K562 (cell line): ENCODE measurements around the gene HSPB1. TPM values are rescaled to one million over a fixed set of nuclear protein-coding genes. Genes with fewer than 3 reads are reported as not detected.

Experiments
- ATAC-seq: fragments of 200-7000 bp; cut with Tn5 transposase; 3 replicates; pipeline ENCODE4 v1.9.1; 2020; ENCODE audit warnings: moderate library complexity
- BruUV-seq: library from RNA; stranded (reverse); fragments of 400-500 nt; replicated peaks from 2 replicates; lab custom pipeline; 2021; lab: Mats Ljungman, UMichigan
- CTCF ChIA-PET: fragments of 300-600 bp; formaldehyde crosslinking; extraction: SDS; loops from one replicate; lab custom pipeline; 2021; ENCODE audit warnings: low intra/inter-chr PET ratio; lab: Yijun Ruan, JAX
- POLR2A ChIA-PET: fragments of 300-600, 350-650 bp; sonication (Branson Sonifier 250); formaldehyde crosslinking; extraction: SDS; loops from one replicate; lab custom pipeline; 2021; ENCODE audit warnings: antibody characterized with exemption, inconsistent platforms; lab: Yijun Ruan, JAX
- DNase-seq, 4 experiments: peaks; one replicate each; pipeline versions ENCODE4 v3.0.0 to v3.0.0-alpha.2; 2011 to 2018; ENCODE audit warnings: low spot score in 3 of 4, mixed read lengths in 3 of 4; ENCODE audit errors: extremely low read depth in 1 of 4
- FAIRE-seq: peaks from 2 replicates; lab custom pipeline; 2011; peaks lifted over from hg19 to GRCh38; lab: Jason Lieb, UNC
- H2AFZ ChIP-seq: 2 replicates; pipeline ENCODE4 v1.6.0; 2011; ENCODE audit warnings: low read depth, low read length, control low read depth, inconsistent platforms
- H3K27ac ChIP-seq: fragments of 200-600 bp; 3 replicates; pipeline ENCODE4 v1.8.0; 2011; ENCODE audit warnings: low read depth, mild to moderate bottlenecking, control low read depth, inconsistent platforms, low read length, moderate library complexity, mixed read lengths; ENCODE audit errors: extremely low read depth
- H3K27me3 ChIP-seq, 2 experiments: fragments of 300-600 bp in 1 of 2; 2 replicates in 1 of 2; 3 replicates in 1 of 2; pipeline versions ENCODE4 v1.6.0 to v1.8.0; 2011; ENCODE audit warnings: inconsistent platforms in 2 of 2, low read length in 2 of 2, mild to moderate bottlenecking in 1 of 2, mixed read lengths in 1 of 2, moderate library complexity in 1 of 2; ENCODE audit not compliant: control insufficient read depth in 2 of 2, insufficient read depth in 2 of 2
- H3K36me3 ChIP-seq: fragments of 300-600 bp; 3 replicates; pipeline ENCODE4 v1.8.0; 2011; ENCODE audit warnings: mild to moderate bottlenecking, low read length, inconsistent platforms; ENCODE audit not compliant: control insufficient read depth, insufficient read depth
- H3K4me1 ChIP-seq, 2 experiments: fragments of 200-600 bp in 1 of 2; replicated peaks in 1 of 2; 2 replicates in 1 of 2; 3 replicates in 1 of 2; pipeline versions ENCODE4 v1.5.1 to v1.8.0; 2011; ENCODE audit warnings: inconsistent platforms in 2 of 2, low read length in 2 of 2, mild to moderate bottlenecking in 1 of 2, mixed read lengths in 1 of 2, moderate library complexity in 1 of 2; ENCODE audit not compliant: control insufficient read depth in 2 of 2, insufficient read depth in 2 of 2
- H3K4me2 ChIP-seq: 2 replicates; pipeline ENCODE4 v1.6.1; 2011; ENCODE audit warnings: low read length, control low read depth, inconsistent platforms, mixed read lengths; ENCODE audit not compliant: insufficient read depth
- H3K4me3 ChIP-seq: fragments of 200-600 bp; sonication (generic), shearing (Covaris generic); 2 replicates; pipeline ENCODE4 v1.5.1; 2016; ENCODE audit warnings: control low read depth, inconsistent platforms
- H3K79me2 ChIP-seq: fragments of 200-600 bp; 3 replicates; pipeline ENCODE4 v1.8.0; 2011; ENCODE audit warnings: low read length, inconsistent platforms; ENCODE audit not compliant: control insufficient read depth, insufficient read depth
- H3K9ac ChIP-seq, 2 experiments: 2 replicates each; pipeline versions ENCODE4 v1.6.0 to v1.6.1; 2011; ENCODE audit warnings: low read depth in 2 of 2, low read length in 2 of 2, control low read depth in 1 of 2, inconsistent platforms in 1 of 2, mild to moderate bottlenecking in 1 of 2, mixed read lengths in 1 of 2; ENCODE audit not compliant: insufficient read depth in 1 of 2
- H3K9me1 ChIP-seq: one replicate; pipeline ENCODE4 v1.6.0; 2011; ENCODE audit warnings: inconsistent platforms, mild to moderate bottlenecking, low read length, moderate library complexity; ENCODE audit not compliant: control insufficient read depth, insufficient read depth
- H3K9me3 ChIP-seq: replicated peaks from 2 replicates; pipeline ENCODE4 v1.5.1; 2011; ENCODE audit warnings: low read depth, low read length, inconsistent platforms; ENCODE audit not compliant: control insufficient read depth, insufficient read depth
- H4K20me1 ChIP-seq: replicated peaks from 2 replicates; pipeline ENCODE4 v1.6.1; 2011; ENCODE audit warnings: low read length, inconsistent platforms, mixed read lengths; ENCODE audit not compliant: control insufficient read depth, insufficient read depth
- ARID4B ChIP-seq: sonication (generic); formaldehyde crosslinking; IDR thresholded peaks from 2 replicates; pipeline ENCODE4 v1.8.0; 2022; ENCODE audit warnings: mild to moderate bottlenecking, missing genetic modification reagents
- CHD1 ChIP-seq: fragments of 200-600 bp; sonication (generic); IDR thresholded peaks from one replicate; pipeline ENCODE4 v1.6.1; 2012; ENCODE audit warnings: mild to moderate bottlenecking, moderate library complexity, low read length, inconsistent platforms
- CTBP1 ChIP-seq: fragments of 450-650 bp; IDR thresholded peaks from 2 replicates; pipeline ENCODE4 v1.6.1; 2016; ENCODE audit warnings: borderline replicate concordance
- EGR1 ChIP-seq: fragments of 450-650 bp; conservative IDR thresholded peaks from 2 replicates; pipeline ENCODE4 v1.6.1; 2017; ENCODE audit warnings: mild to moderate bottlenecking
- GTF3C2 ChIP-seq: IDR thresholded peaks from 3 replicates; pipeline ENCODE4 v1.6.1; 2011; ENCODE audit warnings: borderline replicate concordance, mild to moderate bottlenecking, moderate library complexity; ENCODE audit not compliant: insufficient read length; ENCODE audit errors: extremely low read depth
- KLF10 ChIP-seq: fragments of 250-450 bp; sonication (Bioruptor Pico); IDR thresholded peaks from 2 replicates; pipeline ENCODE4 v1.6.1; 2021; ENCODE audit warnings: matching md5 sums
- MTF1 ChIP-seq: fragments of 250-450 bp; sonication (Bioruptor Pico); IDR thresholded peaks from 2 replicates; pipeline ENCODE4 v1.9.0; 2021; ENCODE audit warnings: moderate library complexity, mild to moderate bottlenecking, inconsistent platforms, borderline replicate concordance
- PHF20 ChIP-seq: fragments of 450-650 bp; IDR thresholded peaks from 2 replicates; pipeline ENCODE4 v1.6.1; 2018; ENCODE audit not compliant: partially characterized antibody
- PHF8 ChIP-seq: fragments of 200-600 bp; sonication (generic); IDR thresholded peaks from 2 replicates; pipeline ENCODE4 v1.6.1; 2012; ENCODE audit warnings: mixed run types, mild to moderate bottlenecking, inconsistent platforms, low read length, moderate library complexity, borderline replicate concordance
- RBM15 ChIP-seq: fragments of 200-400 bp; formaldehyde crosslinking; IDR thresholded peaks from 2 replicates; pipeline ENCODE4 v1.6.1; 2018; ENCODE audit warnings: mild to moderate bottlenecking, low read length, moderate library complexity; ENCODE audit not compliant: insufficient read depth
- ZBTB12 ChIP-seq: fragments of 250-450 bp; sonication (Bioruptor Pico); IDR thresholded peaks from 2 replicates; pipeline ENCODE4 v1.4.0; 2020
- ZNF507 ChIP-seq: conservative IDR thresholded peaks from 2 replicates; pipeline ENCODE4 v1.6.1; 2017; ENCODE audit warnings: missing genetic modification characterization, missing compliant biosample characterization
- WGBS: fragments of 100-300 bp; shearing (Covaris generic); methylation state at CpG from one replicate; pipeline ENCODE4 v1.1.6; 2016; ENCODE audit warnings: low coverage, mixed read lengths; ENCODE audit not compliant: insufficient coverage; ENCODE audit errors: missing lambda C conversion rate; 5-methylcytosine and 5-hydroxymethylcytosine counted together
- in situ Hi-C: fragments of 300-500 bp; cut with MboI; formaldehyde crosslinking; loops from 4 replicates; pipeline ENCODE4 v1.15.0; 2018; ENCODE audit warnings: inconsistent platforms, mixed read lengths
- intact Hi-C: fragments of 100-400 bp; cut with micrococcal nuclease; formaldehyde crosslinking; loops from 2 replicates; pipeline ENCODE4 v1.14.2; 2022
- polyA plus RNA-seq, 8 experiments: library from polyadenylated mRNA; depleted of rRNA in 4 of 8; stranded (reverse) in 5 of 8; unstranded in 3 of 8; fragments of >200 nt; fragmentation: Nextera tagmentation in 2 of 8; fragmentation: Illumina TruSeq in 1 of 8; extraction: Ambion mirVana in 2 of 8; extraction: Trizol in 1 of 8; gene quantifications; 2 replicates each; pipeline versions ENCODE4 v1.2.1 to v1.2.3, GENCODE V29; 2011 to 2014; ENCODE audit warnings: inconsistent platforms in 1 of 8, missing spikeins in 1 of 8
- total RNA-seq, 7 experiments: library from RNA; depleted of rRNA in 6 of 7; stranded (reverse); fragments of >200 nt in 6 of 7; fragmentation: Illumina TruSeq in 2 of 7; extraction: Trizol in 2 of 7; gene quantifications; 2 replicates each; pipeline versions ENCODE4 v1.2.1 to v1.2.3, GENCODE V29; 2011 to 2021; ENCODE audit warnings: low replicate concordance in 1 of 7

The HSPB1 gene
- total and polyA plus RNA-seq, 9 of the 15 experiments (the other 6 are each of a cell fraction or from before 2014, with no cell fraction given), result 27.1 to 522 (median 138) TPM

GRCh38 chr7:76282344-76283253, 19.9 kb upstream of the HSPB1 start:
- no TSS peak for BruUV-seq
- under 1% methylated on average over 40 of the region's 98 CpGs for WGBS
- Histone ChIP-seq H2AFZ (peak overlapping the region; percentile 68), H3K27ac (no peak overlapping the region), H3K4me1 (peaks cover 0 to 40% of the 10 kb centered on the region in 2 experiments; a peak in 3 of 5 replicates), H3K4me2 (peak overlapping the region; percentile 44; the same call in 1 of the 2 replicates), H3K27me3 (peaks cover 33 to 55% of the 10 kb centered on the region in 2 experiments; a peak in 4 of 5 replicates), H3K9me3 (no peaks in the 10 kb centered on the region), H3K79me2 (no peaks in the 10 kb centered on the region), H3K4me3 (peak overlapping the region; percentile 41), H3K36me3 (no peaks in the 10 kb centered on the region), H3K9ac (peak overlapping the region in 1 of 2 experiments; percentile 74; a peak in 2 of 4 replicates), H4K20me1 (no peaks in the 10 kb centered on the region), H3K9me1 (no peaks in the 10 kb centered on the region)
- ATAC-seq (peak; percentile 62), FAIRE-seq (no peak), DNase-seq (peak; percentile 54 to 92 (median 79))
- ChIA-PET POLR2A (interaction anchor here (0.7 to 1.0 kb wide), 2 partner anchors 14 to 20 kb away, joined by 3 read pairs; partner anchors contain the start of gene HSPB1), CTCF (no interaction called here)
- in situ Hi-C loops, result no loop called here
- intact Hi-C loops, result no loop called here
- TF ChIP-seq GTF3C2, result no peak
- TF ChIP-seq EGR1, result peak; percentile 38; the same call in 1 of the 2 replicates
- TF ChIP-seq CHD1, result no peak
- TF ChIP-seq MTF1, result no peak
- TF ChIP-seq ZNF507 (tag), result no peak
- TF ChIP-seq CTBP1, result peak; percentile 53; the same call in 1 of the 2 replicates
- TF ChIP-seq ZBTB12 (CRISPR knock-in tag), result no peak
- no peak for TF ChIP-seq RBM15
- no peak for TF ChIP-seq PHF20
- TF ChIP-seq ARID4B (CRISPR knock-in tag), result no peak
- TF ChIP-seq KLF10 (CRISPR knock-in tag), result no peak
- TF ChIP-seq PHF8, result peak; percentile 21; the same call in 1 of the 2 replicates
